Measurements from ENCODE around the gene PGK1.
"Not testable (repeated sequence)": the region's sequence is repeated elsewhere in the genome, so short reads cannot be mapped to it uniquely, and the experiment has no call there.

Gene PGK1

DNA sequence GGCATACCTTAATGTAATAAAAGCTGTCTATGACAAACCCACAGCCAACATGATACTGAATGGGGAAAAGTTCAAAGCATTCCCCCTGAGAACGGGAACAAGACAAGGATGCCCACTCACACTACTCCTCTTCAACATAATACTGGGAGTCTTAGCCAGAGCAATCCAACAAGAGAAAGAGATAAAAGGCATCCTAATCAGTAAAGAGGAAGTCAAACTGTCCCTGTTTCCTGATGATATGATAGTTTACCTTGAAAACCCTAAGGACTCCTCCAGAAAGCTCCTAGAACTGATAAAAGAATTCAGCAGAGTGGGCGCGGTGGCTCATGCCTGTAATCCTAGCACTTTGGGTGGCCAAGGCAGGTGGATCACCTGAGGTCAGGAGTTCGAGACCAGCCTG lies 59.1 kb downstream of the PGK1 start:
- H3K36me3 ChIP-seq (ENCODE audit: control insufficient read depth in 5 of 5, insufficient read depth in 5 of 5, low read length in 5 of 5); H3K9ac ChIP-seq (ENCODE audit: low read length in 5 of 5); H3K4me3 ChIP-seq (ENCODE audit: low read depth in 1 of 5, low read length in 5 of 5); H3K4me1 ChIP-seq (ENCODE audit: control insufficient read depth in 5 of 5, insufficient read depth in 5 of 5, low read length in 5 of 5); H3K9me3 ChIP-seq (ENCODE audit: control insufficient read depth in 5 of 5, low read length in 5 of 5); H3K27ac ChIP-seq (ENCODE audit: low read depth, low read length): not testable (repeated sequence)
- peaks cover 0 to 11% (median 5%) of the 10 kb centered on the region in 5 donors for H3K27me3 ChIP-seq (ENCODE audit: control insufficient read depth in 5 of 5, insufficient read depth in 4 of 5, low read length in 5 of 5)

DNA sequence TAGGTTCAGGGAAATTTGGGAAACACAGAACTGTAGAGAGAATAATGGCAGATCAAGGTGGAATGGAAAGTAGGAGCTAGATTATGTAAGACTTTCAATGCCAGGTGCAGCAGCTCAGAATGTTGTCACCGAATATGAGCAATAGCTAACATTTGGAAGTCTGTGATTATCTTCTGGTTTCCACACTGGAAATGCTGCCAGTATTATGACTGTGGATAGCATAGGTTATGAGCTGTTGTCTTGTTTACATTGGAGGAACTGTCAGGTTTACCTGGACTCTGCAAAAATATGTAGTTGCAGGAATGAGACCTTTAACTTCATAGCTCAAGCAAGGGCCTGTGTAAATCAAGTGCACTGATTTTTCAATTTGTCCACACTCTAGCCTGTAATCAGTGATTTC lies 61.4 kb downstream of the PGK1 start:
- peaks cover 0 to 2% (median 0%) of the 10 kb centered on the region in 5 donors for H3K27me3 ChIP-seq (ENCODE audit: control insufficient read depth in 5 of 5, insufficient read depth in 4 of 5, low read length in 5 of 5)
- H3K27ac ChIP-seq (ENCODE audit: low read depth, low read length): no peak overlapping the region
- H3K9me3 ChIP-seq (ENCODE audit: control insufficient read depth in 5 of 5, low read length in 5 of 5): no peaks in the 10 kb centered on the region
- H3K4me1 ChIP-seq (ENCODE audit: control insufficient read depth in 5 of 5, insufficient read depth in 5 of 5, low read length in 5 of 5): no peaks in the 10 kb centered on the region
- no peak overlapping the region for H3K4me3 ChIP-seq (ENCODE audit: low read depth in 1 of 5, low read length in 5 of 5)
- H3K36me3 ChIP-seq (ENCODE audit: control insufficient read depth in 5 of 5, insufficient read depth in 5 of 5, low read length in 5 of 5): no peaks in the 10 kb centered on the region
- no peak overlapping the region for H3K9ac ChIP-seq (ENCODE audit: low read length in 5 of 5)

DNA sequence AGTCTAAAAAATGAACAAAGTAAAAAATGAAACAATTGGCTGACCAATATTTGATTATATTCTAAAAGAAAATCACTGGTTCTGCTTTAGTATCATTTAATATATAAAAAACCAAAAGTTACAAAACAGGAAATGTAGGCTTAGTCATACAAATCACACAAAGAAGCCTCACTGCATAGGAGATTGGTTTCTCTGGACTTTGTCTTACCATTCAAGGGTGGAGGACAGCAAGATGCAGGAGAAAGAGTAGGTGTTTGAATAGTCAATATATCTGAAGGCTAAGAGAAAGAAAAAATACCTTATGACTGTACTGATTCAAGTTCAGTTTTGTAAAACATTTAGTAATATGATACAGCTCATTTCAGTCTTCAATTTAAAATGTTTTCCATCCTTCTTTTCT lies 64.0 kb downstream of the PGK1 start:
- H3K4me3 ChIP-seq (ENCODE audit: low read depth in 1 of 5, low read length in 5 of 5): no peak overlapping the region
- H3K36me3 ChIP-seq (ENCODE audit: control insufficient read depth in 5 of 5, insufficient read depth in 5 of 5, low read length in 5 of 5): no peaks in the 10 kb centered on the region
- H3K4me1 ChIP-seq (ENCODE audit: control insufficient read depth in 5 of 5, insufficient read depth in 5 of 5, low read length in 5 of 5): no peaks in the 10 kb centered on the region
- H3K9ac ChIP-seq (ENCODE audit: low read length in 5 of 5): no peak overlapping the region
- no peaks in the 10 kb centered on the region for H3K9me3 ChIP-seq (ENCODE audit: control insufficient read depth in 5 of 5, low read length in 5 of 5)
- no peak overlapping the region for H3K27ac ChIP-seq (ENCODE audit: low read depth, low read length)
- peaks cover 0 to under 1% (median 0%) of the 10 kb centered on the region in 5 donors for H3K27me3 ChIP-seq (ENCODE audit: control insufficient read depth in 5 of 5, insufficient read depth in 4 of 5, low read length in 5 of 5)
